Measurements from ENCODE around the gene GSTT2B.
"Not testable (repeated sequence)": the region's sequence is repeated elsewhere in the genome, so short reads cannot be mapped to it uniquely, and the experiment has no call there.

The GSTT2B gene

GRCh38 chr22:23939017-23939357 lies 22.0 kb downstream of the GSTT2B start:
- no peak for DNase-seq

- no peak for DNase-seq
Observed at GRCh38 chr22:23938328-23939016, 22.5 kb downstream of the GSTT2B start.

GRCh38 chr22:23926561-23926960 lies 34.4 kb downstream of the GSTT2B start:
- no peak for DNase-seq

GRCh38 chr22:23925020-23925606 lies 35.9 kb downstream of the GSTT2B start:
- DNase-seq = no peak

GRCh38 chr22:23922921-23923320 lies 38.1 kb downstream of the GSTT2B start:
- no peak for DNase-seq

GRCh38 chr22:23921586-23922201 lies 39.3 kb downstream of the GSTT2B start:
- DNase-seq = not testable (repeated sequence)

GRCh38 chr22:23920267-23920611 lies 40.8 kb downstream of the GSTT2B start:
- DNase-seq = not testable (repeated sequence)

- no peak for DNase-seq
Observed at GRCh38 chr22:23915290-23915689, 45.7 kb downstream of the GSTT2B start.

- DNase-seq = peak; percentile 100
Observed at GRCh38 chr22:23913661-23914353, 47.2 kb downstream of the GSTT2B start.

- DNase-seq = no peak
Observed at GRCh38 chr22:23913306-23913660, 47.7 kb downstream of the GSTT2B start.

GRCh38 chr22:23912293-23912903 lies 48.6 kb downstream of the GSTT2B start:
- DNase-seq = no peak

GRCh38 chr22:23911318-23911980 lies 49.5 kb downstream of the GSTT2B start:
- DNase-seq = no peak

GRCh38 chr22:23910496-23911190 lies 50.4 kb downstream of the GSTT2B start:
- no peak for DNase-seq

- DNase-seq = no peak
Observed at GRCh38 chr22:23909296-23909898, 51.6 kb downstream of the GSTT2B start.

GRCh38 chr22:23908587-23909205 lies 52.3 kb downstream of the GSTT2B start:
- DNase-seq = no peak

GRCh38 chr22:23907423-23907822 lies 53.6 kb downstream of the GSTT2B start:
- not testable (repeated sequence) for DNase-seq
